HepG2 (cell line): ENCODE results near the gene LAMA5. TPM values are rescaled to one million over a fixed set of nuclear protein-coding genes. Genes with fewer than 3 reads are reported as not detected.
A peak's percentile ranks its signal among the peaks of the same experiment; 100 is the strongest.

ENCODE experiments used
- AGO1 ChIP-seq: fragments of 200-400 bp; formaldehyde crosslinking; IDR thresholded peaks from 2 replicates; pipeline ENCODE4 v1.6.1; 2017; ENCODE audit warnings: mild to moderate bottlenecking, low read depth, low read length, moderate library complexity; ENCODE audit not compliant: poor library complexity, severe bottlenecking
- ARNT ChIP-seq: fragments of 450-650 bp; IDR thresholded peaks from 2 replicates; pipeline ENCODE4 v1.6.1; 2017
- PHF8 ChIP-seq: sonication (generic); formaldehyde crosslinking; IDR thresholded peaks from 2 replicates; pipeline ENCODE4 v1.5.0; 2020; ENCODE audit warnings: missing genetic modification reagents
- PITX1 ChIP-seq: sonication (generic); formaldehyde crosslinking; IDR thresholded peaks from 2 replicates; pipeline ENCODE4 v1.5.1; 2020; ENCODE audit warnings: mild to moderate bottlenecking, missing genetic modification reagents
- ZNF180 ChIP-seq: sonication (generic); formaldehyde crosslinking; IDR thresholded peaks from 2 replicates; pipeline ENCODE4 v1.4.0; 2020; ENCODE audit warnings: low read depth, missing genetic modification reagents, borderline replicate concordance
- ZNF263 ChIP-seq: sonication (generic); formaldehyde crosslinking; IDR thresholded peaks from 2 replicates; pipeline ENCODE4 v1.4.0; 2020; ENCODE audit warnings: missing genetic modification reagents
- polyA plus RNA-seq, 8 experiments: library from polyadenylated mRNA; depleted of rRNA in 3 of 8; stranded (reverse) in 7 of 8; unstranded in 1 of 8; fragments of >200 nt; fragmentation: Illumina TruSeq in 4 of 8; extraction: Trizol in 4 of 8; gene quantifications; 2 replicates each; pipeline versions ENCODE4 v1.2.1 to v1.2.3, GENCODE V29; 2011 to 2016; ENCODE audit warnings: low read depth in 4 of 8, missing spikeins in 1 of 8, mixed read lengths in 1 of 8; ENCODE audit not compliant: insufficient read depth in 1 of 8
- total RNA-seq, 5 experiments: library from RNA; depleted of rRNA; stranded (reverse); fragments of >200 nt; fragmentation: Illumina TruSeq; extraction: Trizol; gene quantifications; 2 replicates each; pipeline ENCODE4 v1.2.3, GENCODE V29; 2016; ENCODE audit warnings: low read depth in 1 of 5
- TF ChIP-seq, protein P1 (sequence below): sonication (generic); formaldehyde crosslinking; IDR thresholded peaks from 2 replicates; pipeline ENCODE4 v1.4.0; 2020; ENCODE audit warnings: mild to moderate bottlenecking, missing genetic modification reagents
- TF ChIP-seq, protein P2 (sequence below): sonication (generic); formaldehyde crosslinking; IDR thresholded peaks from 2 replicates; pipeline ENCODE4 v1.4.0; 2020; ENCODE audit warnings: missing genetic modification reagents
- TF ChIP-seq, protein P3 (sequence below): sonication (generic); formaldehyde crosslinking; IDR thresholded peaks from 2 replicates; pipeline ENCODE4 v1.5.0; 2020; ENCODE audit warnings: mild to moderate bottlenecking, missing genetic modification reagents, borderline replicate concordance
- TF ChIP-seq, protein P4 (sequence below): IDR thresholded peaks from 2 replicates; pipeline ENCODE4 v1.4.0; 2020; ENCODE audit warnings: mild to moderate bottlenecking, missing genetic modification reagents
- TF ChIP-seq, protein P5 (sequence below): IDR thresholded peaks from 2 replicates; pipeline ENCODE4 v1.6.1; 2016; ENCODE audit warnings: low read depth, borderline replicate concordance
- TF ChIP-seq, protein P6 (sequence below): fragments of 450-650 bp; IDR thresholded peaks from 2 replicates; pipeline ENCODE4 v1.6.1; 2016

The LAMA5 gene
- total and polyA plus RNA-seq, 2 of the 13 experiments (the other 11 are each of a cell fraction or from before 2014, with no cell fraction given) = 21.0 to 44.7 TPM

DNA sequence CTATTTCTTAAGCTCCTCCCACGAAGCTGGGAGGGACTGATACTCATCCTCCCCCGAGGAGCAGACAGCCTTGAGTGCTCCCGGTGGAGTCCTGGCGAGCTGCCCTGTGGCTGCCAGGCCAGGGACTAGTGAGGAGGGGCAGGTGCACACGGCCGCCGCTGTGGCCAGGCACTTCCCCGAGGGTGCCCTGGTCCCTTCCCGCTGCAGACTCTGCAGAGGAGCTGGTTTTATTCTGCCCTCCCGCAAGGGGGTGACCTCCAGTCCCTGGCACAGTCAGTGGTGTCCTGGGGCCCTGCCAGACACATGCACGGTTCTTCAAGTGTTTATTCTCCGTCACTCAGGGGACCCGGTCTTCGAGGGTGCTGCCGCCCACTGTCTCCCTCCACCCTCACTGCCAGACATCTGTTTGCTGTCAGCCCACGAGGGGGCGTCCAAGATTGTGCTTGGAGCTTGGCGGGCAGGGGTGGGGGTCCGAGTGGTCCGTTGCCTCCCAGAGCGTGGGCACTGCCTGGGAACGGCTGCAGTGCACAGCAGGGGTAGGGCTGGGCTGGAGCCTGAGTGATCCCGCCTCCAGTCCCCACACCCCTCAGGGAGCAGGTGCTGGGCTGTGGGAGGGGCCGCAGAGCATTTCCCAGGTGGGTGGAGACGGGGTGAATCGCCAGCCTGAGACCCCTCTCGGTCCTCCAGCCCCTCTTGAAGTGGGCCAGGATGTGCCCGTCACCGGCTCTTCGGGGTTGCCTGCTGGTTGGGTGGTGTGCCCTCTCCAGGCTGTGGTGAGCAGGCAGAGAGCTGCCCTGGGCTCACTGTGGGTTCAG, 43.0 kb upstream of the LAMA5 start (continued):
- TF ChIP-seq, protein P1, sequence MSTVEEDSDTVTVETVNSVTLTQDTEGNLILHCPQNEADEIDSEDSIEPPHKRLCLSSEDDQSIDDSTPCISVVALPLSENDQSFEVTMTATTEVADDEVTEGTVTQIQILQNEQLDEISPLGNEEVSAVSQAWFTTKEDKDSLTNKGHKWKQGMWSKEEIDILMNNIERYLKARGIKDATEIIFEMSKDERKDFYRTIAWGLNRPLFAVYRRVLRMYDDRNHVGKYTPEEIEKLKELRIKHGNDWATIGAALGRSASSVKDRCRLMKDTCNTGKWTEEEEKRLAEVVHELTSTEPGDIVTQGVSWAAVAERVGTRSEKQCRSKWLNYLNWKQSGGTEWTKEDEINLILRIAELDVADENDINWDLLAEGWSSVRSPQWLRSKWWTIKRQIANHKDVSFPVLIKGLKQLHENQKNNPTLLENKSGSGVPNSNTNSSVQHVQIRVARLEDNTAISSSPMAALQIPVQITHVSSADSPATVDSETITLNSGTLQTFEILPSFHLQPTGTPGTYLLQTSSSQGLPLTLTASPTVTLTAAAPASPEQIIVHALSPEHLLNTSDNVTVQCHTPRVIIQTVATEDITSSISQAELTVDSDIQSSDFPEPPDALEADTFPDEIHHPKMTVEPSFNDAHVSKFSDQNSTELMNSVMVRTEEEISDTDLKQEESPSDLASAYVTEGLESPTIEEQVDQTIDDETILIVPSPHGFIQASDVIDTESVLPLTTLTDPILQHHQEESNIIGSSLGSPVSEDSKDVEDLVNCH (CRISPR knock-in tag) = no peak
- no peak for TF ChIP-seq ARNT
- peak; percentile 4; the same call in 1 of the 2 replicates for TF ChIP-seq PHF8 (CRISPR knock-in tag)
- peak; percentile 47 for TF ChIP-seq AGO1
- TF ChIP-seq, protein P2, sequence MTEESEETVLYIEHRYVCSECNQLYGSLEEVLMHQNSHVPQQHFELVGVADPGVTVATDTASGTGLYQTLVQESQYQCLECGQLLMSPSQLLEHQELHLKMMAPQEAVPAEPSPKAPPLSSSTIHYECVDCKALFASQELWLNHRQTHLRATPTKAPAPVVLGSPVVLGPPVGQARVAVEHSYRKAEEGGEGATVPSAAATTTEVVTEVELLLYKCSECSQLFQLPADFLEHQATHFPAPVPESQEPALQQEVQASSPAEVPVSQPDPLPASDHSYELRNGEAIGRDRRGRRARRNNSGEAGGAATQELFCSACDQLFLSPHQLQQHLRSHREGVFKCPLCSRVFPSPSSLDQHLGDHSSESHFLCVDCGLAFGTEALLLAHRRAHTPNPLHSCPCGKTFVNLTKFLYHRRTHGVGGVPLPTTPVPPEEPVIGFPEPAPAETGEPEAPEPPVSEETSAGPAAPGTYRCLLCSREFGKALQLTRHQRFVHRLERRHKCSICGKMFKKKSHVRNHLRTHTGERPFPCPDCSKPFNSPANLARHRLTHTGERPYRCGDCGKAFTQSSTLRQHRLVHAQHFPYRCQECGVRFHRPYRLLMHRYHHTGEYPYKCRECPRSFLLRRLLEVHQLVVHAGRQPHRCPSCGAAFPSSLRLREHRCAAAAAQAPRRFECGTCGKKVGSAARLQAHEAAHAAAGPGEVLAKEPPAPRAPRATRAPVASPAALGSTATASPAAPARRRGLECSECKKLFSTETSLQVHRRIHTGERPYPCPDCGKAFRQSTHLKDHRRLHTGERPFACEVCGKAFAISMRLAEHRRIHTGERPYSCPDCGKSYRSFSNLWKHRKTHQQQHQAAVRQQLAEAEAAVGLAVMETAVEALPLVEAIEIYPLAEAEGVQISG (CRISPR knock-in tag) = no peak; the same call in 1 of the 2 replicates
- TF ChIP-seq, protein P3, sequence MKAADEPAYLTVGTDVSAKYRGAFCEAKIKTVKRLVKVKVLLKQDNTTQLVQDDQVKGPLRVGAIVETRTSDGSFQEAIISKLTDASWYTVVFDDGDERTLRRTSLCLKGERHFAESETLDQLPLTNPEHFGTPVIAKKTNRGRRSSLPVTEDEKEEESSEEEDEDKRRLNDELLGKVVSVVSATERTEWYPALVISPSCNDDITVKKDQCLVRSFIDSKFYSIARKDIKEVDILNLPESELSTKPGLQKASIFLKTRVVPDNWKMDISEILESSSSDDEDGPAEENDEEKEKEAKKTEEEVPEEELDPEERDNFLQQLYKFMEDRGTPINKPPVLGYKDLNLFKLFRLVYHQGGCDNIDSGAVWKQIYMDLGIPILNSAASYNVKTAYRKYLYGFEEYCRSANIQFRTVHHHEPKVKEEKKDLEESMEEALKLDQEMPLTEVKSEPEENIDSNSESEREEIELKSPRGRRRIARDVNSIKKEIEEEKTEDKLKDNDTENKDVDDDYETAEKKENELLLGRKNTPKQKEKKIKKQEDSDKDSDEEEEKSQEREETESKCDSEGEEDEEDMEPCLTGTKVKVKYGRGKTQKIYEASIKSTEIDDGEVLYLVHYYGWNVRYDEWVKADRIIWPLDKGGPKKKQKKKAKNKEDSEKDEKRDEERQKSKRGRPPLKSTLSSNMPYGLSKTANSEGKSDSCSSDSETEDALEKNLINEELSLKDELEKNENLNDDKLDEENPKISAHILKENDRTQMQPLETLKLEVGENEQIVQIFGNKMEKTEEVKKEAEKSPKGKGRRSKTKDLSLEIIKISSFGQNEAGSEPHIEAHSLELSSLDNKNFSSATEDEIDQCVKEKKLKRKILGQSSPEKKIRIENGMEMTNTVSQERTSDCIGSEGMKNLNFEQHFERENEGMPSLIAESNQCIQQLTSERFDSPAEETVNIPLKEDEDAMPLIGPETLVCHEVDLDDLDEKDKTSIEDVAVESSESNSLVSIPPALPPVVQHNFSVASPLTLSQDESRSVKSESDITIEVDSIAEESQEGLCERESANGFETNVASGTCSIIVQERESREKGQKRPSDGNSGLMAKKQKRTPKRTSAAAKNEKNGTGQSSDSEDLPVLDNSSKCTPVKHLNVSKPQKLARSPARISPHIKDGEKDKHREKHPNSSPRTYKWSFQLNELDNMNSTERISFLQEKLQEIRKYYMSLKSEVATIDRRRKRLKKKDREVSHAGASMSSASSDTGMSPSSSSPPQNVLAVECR = 0 out of 2 replicates have a peak, but pooled peaks have one; percentile 13
- peak; percentile 94 for TF ChIP-seq ZNF263 (CRISPR knock-in tag)
- TF ChIP-seq, protein P4, sequence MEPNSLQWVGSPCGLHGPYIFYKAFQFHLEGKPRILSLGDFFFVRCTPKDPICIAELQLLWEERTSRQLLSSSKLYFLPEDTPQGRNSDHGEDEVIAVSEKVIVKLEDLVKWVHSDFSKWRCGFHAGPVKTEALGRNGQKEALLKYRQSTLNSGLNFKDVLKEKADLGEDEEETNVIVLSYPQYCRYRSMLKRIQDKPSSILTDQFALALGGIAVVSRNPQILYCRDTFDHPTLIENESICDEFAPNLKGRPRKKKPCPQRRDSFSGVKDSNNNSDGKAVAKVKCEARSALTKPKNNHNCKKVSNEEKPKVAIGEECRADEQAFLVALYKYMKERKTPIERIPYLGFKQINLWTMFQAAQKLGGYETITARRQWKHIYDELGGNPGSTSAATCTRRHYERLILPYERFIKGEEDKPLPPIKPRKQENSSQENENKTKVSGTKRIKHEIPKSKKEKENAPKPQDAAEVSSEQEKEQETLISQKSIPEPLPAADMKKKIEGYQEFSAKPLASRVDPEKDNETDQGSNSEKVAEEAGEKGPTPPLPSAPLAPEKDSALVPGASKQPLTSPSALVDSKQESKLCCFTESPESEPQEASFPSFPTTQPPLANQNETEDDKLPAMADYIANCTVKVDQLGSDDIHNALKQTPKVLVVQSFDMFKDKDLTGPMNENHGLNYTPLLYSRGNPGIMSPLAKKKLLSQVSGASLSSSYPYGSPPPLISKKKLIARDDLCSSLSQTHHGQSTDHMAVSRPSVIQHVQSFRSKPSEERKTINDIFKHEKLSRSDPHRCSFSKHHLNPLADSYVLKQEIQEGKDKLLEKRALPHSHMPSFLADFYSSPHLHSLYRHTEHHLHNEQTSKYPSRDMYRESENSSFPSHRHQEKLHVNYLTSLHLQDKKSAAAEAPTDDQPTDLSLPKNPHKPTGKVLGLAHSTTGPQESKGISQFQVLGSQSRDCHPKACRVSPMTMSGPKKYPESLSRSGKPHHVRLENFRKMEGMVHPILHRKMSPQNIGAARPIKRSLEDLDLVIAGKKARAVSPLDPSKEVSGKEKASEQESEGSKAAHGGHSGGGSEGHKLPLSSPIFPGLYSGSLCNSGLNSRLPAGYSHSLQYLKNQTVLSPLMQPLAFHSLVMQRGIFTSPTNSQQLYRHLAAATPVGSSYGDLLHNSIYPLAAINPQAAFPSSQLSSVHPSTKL (CRISPR knock-in tag) = no peak
- TF ChIP-seq, protein P5, sequence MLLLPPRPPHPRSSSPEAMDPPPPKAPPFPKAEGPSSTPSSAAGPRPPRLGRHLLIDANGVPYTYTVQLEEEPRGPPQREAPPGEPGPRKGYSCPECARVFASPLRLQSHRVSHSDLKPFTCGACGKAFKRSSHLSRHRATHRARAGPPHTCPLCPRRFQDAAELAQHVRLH (CRISPR knock-in tag) = peak; percentile 51; the same call in 1 of the 2 replicates
- TF ChIP-seq ZNF180 (CRISPR knock-in tag) = no peak
- TF ChIP-seq, protein P6, sequence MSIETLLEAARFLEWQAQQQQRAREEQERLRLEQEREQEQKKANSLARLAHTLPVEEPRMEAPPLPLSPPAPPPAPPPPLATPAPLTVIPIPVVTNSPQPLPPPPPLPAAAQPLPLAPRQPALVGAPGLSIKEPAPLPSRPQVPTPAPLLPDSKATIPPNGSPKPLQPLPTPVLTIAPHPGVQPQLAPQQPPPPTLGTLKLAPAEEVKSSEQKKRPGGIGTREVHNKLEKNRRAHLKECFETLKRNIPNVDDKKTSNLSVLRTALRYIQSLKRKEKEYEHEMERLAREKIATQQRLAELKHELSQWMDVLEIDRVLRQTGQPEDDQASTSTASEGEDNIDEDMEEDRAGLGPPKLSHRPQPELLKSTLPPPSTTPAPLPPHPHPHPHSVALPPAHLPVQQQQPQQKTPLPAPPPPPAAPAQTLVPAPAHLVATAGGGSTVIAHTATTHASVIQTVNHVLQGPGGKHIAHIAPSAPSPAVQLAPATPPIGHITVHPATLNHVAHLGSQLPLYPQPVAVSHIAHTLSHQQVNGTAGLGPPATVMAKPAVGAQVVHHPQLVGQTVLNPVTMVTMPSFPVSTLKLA = no peak
- TF ChIP-seq PITX1 (CRISPR knock-in tag) = 0 out of 2 replicates have a peak, but pooled peaks have one; percentile 1
